K562 (cell line): ENCODE data around the gene MGA. TPM values are rescaled to one million over a fixed set of nuclear protein-coding genes. Genes with fewer than 3 reads are reported as not detected.

ENCODE experiments used
- ATF1 ChIP-seq, 2 experiments: fragments of 450-650 bp in 1 of 2; IDR thresholded peaks; 2 replicates each; pipeline ENCODE4 v1.6.1; 2016; ENCODE audit warnings: missing compliant biosample characterization in 1 of 2, missing genetic modification characterization in 1 of 2
- BACH1 ChIP-seq: fragments of 200-800 bp; sonication (Bioruptor generic); IDR thresholded peaks from 2 replicates; pipeline ENCODE4 v1.6.1; 2016; ENCODE audit warnings: missing genetic modification characterization, missing compliant biosample characterization
- COPS2 ChIP-seq: fragments of 450-650 bp; conservative IDR thresholded peaks from 2 replicates; pipeline ENCODE4 v1.6.1; 2016; ENCODE audit warnings: mild to moderate bottlenecking, moderate library complexity
- CREB1 ChIP-seq, 2 experiments: sonication (generic) in 1 of 2; formaldehyde crosslinking in 1 of 2; IDR thresholded peaks; 2 replicates each; pipeline versions ENCODE4 v1.6.1 to v1.8.0; 2012 to 2022; ENCODE audit warnings: inconsistent platforms in 1 of 2, mild to moderate bottlenecking in 1 of 2, missing genetic modification reagents in 1 of 2, moderate library complexity in 1 of 2
- E2F5 ChIP-seq: sonication (generic); formaldehyde crosslinking; IDR thresholded peaks from 2 replicates; pipeline ENCODE4 v1.8.0; 2022; ENCODE audit warnings: mild to moderate bottlenecking, missing genetic modification reagents
- E2F6 ChIP-seq, 2 experiments: IDR thresholded peaks; 2 replicates each; pipeline ENCODE4 v1.6.1; 2011; ENCODE audit warnings: borderline replicate concordance in 1 of 2, control low read depth in 1 of 2, low read depth in 1 of 2, low read length in 1 of 2, mild to moderate bottlenecking in 1 of 2, mixed read lengths in 1 of 2, moderate library complexity in 1 of 2; ENCODE audit not compliant: insufficient read depth in 1 of 2, insufficient read length in 1 of 2, poor library complexity in 1 of 2, severe bottlenecking in 1 of 2; ENCODE audit errors: extremely low read depth in 1 of 2
- HMBOX1 ChIP-seq: sonication (generic); IDR thresholded peaks from 2 replicates; pipeline ENCODE4 v1.6.1; 2016
- HMGXB4 ChIP-seq: sonication (generic); formaldehyde crosslinking; IDR thresholded peaks from 2 replicates; pipeline ENCODE4 v1.8.1; 2023; ENCODE audit warnings: mild to moderate bottlenecking, missing genetic modification reagents
- IRF9 ChIP-seq: fragments of 450-650 bp; IDR thresholded peaks from 2 replicates; pipeline ENCODE4 v1.6.1; 2016; ENCODE audit warnings: missing biosample characterization, missing genetic modification characterization
- LARP7 ChIP-seq: fragments of 450-650 bp; IDR thresholded peaks from 2 replicates; pipeline ENCODE4 v1.6.1; 2016
- MECOM ChIP-seq: fragments of 250-450 bp; sonication (Bioruptor Pico); IDR thresholded peaks from 2 replicates; pipeline ENCODE4 v1.8.0; 2022; ENCODE audit warnings: inconsistent platforms
- POLR2A ChIP-seq: fragments of 450-650 bp; conservative IDR thresholded peaks from 2 replicates; pipeline ENCODE4 v1.6.1; 2016
- RBBP5 ChIP-seq: fragments of 200-600 bp; sonication (generic); IDR thresholded peaks from 2 replicates; pipeline ENCODE4 v1.6.1; 2012; ENCODE audit warnings: borderline replicate concordance, mild to moderate bottlenecking, low read length, control low read depth, inconsistent platforms; ENCODE audit not compliant: insufficient read depth, poor library complexity, severe bottlenecking
- RUNX1 ChIP-seq: sonication (generic); IDR thresholded peaks from 2 replicates; pipeline ENCODE4 v1.6.1; 2016; ENCODE audit warnings: antibody characterized with exemption, low read depth
- SAFB2 ChIP-seq: fragments of 200-400 bp; formaldehyde crosslinking; IDR thresholded peaks from 2 replicates; pipeline ENCODE4 v1.6.1; 2018; ENCODE audit warnings: borderline replicate concordance, low read length, low read depth, moderate library complexity; ENCODE audit not compliant: severe bottlenecking
- SMAD4 ChIP-seq: fragments of 250-450 bp; sonication (Bioruptor Pico); conservative IDR thresholded peaks from 2 replicates; pipeline ENCODE4 v1.8.0; 2021; ENCODE audit warnings: inconsistent platforms, mild to moderate bottlenecking, moderate library complexity
- SPI1 ChIP-seq: IDR thresholded peaks from 2 replicates; pipeline ENCODE4 v1.6.1; 2011; ENCODE audit warnings: low read depth, low read length, control low read depth, borderline replicate concordance
- THAP7 ChIP-seq: fragments of 250-450 bp; sonication (Bioruptor Pico); IDR thresholded peaks from 2 replicates; pipeline ENCODE4 v1.5.0; 2021
- ZNF354B ChIP-seq: fragments of 250-450 bp; sonication (Bioruptor Pico); IDR thresholded peaks from 2 replicates; pipeline ENCODE4 v1.4.0; 2020
- ZNF707 ChIP-seq: fragments of 250-450 bp; sonication (Bioruptor Pico); conservative IDR thresholded peaks from 2 replicates; pipeline ENCODE4 v1.8.0; 2022; ENCODE audit warnings: inconsistent platforms, mild to moderate bottlenecking, moderate library complexity
- ZNF75A ChIP-seq: fragments of 450-650 bp; formaldehyde crosslinking; IDR thresholded peaks from 2 replicates; pipeline ENCODE4 v1.4.0; 2020; ENCODE audit warnings: mild to moderate bottlenecking
- polyA plus RNA-seq, 8 experiments: library from polyadenylated mRNA; depleted of rRNA in 4 of 8; stranded (reverse) in 5 of 8; unstranded in 3 of 8; fragments of >200 nt; fragmentation: Nextera tagmentation in 2 of 8; fragmentation: Illumina TruSeq in 1 of 8; extraction: Ambion mirVana in 2 of 8; extraction: Trizol in 1 of 8; gene quantifications; 2 replicates each; pipeline versions ENCODE4 v1.2.1 to v1.2.3, GENCODE V29; 2011 to 2014; ENCODE audit warnings: inconsistent platforms in 1 of 8, missing spikeins in 1 of 8
- total RNA-seq, 7 experiments: library from RNA; depleted of rRNA in 6 of 7; stranded (reverse); fragments of >200 nt in 6 of 7; fragmentation: Illumina TruSeq in 2 of 7; extraction: Trizol in 2 of 7; gene quantifications; 2 replicates each; pipeline versions ENCODE4 v1.2.1 to v1.2.3, GENCODE V29; 2011 to 2021; ENCODE audit warnings: low replicate concordance in 1 of 7

Gene MGA
- total and polyA plus RNA-seq, 9 of the 15 experiments (the other 6 are each of a cell fraction or from before 2014, with no cell fraction given) = 4.7 to 56.1 (median 21.1) TPM

GRCh38 chr15:41661518-41662225, 1.5 kb downstream of the MGA start (continued):
- TF ChIP-seq IRF9 (tag) (no peak), HMBOX1 (no peak), ZNF354B (no peak), LARP7 (no peak), BACH1 (tag) (no peak), SPI1 (no peak), SAFB2 (no peak), THAP7 (CRISPR knock-in tag) (no peak), ZNF707 (CRISPR knock-in tag) (no peak), ATF1 (CRISPR knock-in tag; IDR thresholded peaks at IDR 0.05) (no peak), ATF1 (tag; IDR thresholded peaks at IDR 0.05) (peak; percentile 69), HMGXB4 (CRISPR knock-in tag) (no peak), POLR2A (peak; percentile 65), E2F6 (IDR thresholded peaks at IDR 0.05; ENCODE audit: borderline replicate concordance in 1 of 2, extremely low read depth in 1 of 2, insufficient read depth in 1 of 2, insufficient read length in 1 of 2, low read depth in 1 of 2, low read length in 1 of 2, poor library complexity in 1 of 2, severe bottlenecking in 1 of 2) (peak; percentile 84 to 86), CREB1 (IDR thresholded peaks at IDR 0.05) (peak; percentile 73), CREB1 (CRISPR knock-in tag; IDR thresholded peaks at IDR 0.05) (peak; percentile 41; the same call in 1 of the 2 replicates), RUNX1 (no peak), RBBP5 (peak; percentile 85), E2F5 (CRISPR knock-in tag) (no peak), SMAD4 (CRISPR knock-in tag) (0 out of 2 replicates have a peak, but pooled peaks have one; percentile 32), ZNF75A (CRISPR knock-in tag) (no peak), COPS2 (no peak), MECOM (CRISPR knock-in tag) (no peak)
